GM19025 (cell line): ENCODE results near the gene ABHD1.
"Not testable (repeated sequence)": the region's sequence is repeated elsewhere in the genome, so short reads cannot be mapped to it uniquely, and the experiment has no call there.

Experiments
- ATAC-seq: cut with Tn5 transposase; IDR thresholded peaks from one replicate; pipeline ENCODE4 v1.9.1; 2021; ENCODE audit warnings: mild to moderate bottlenecking, low read depth, moderate library complexity; ENCODE audit not compliant: unreplicated experiment

ABHD1 gene

DNA sequence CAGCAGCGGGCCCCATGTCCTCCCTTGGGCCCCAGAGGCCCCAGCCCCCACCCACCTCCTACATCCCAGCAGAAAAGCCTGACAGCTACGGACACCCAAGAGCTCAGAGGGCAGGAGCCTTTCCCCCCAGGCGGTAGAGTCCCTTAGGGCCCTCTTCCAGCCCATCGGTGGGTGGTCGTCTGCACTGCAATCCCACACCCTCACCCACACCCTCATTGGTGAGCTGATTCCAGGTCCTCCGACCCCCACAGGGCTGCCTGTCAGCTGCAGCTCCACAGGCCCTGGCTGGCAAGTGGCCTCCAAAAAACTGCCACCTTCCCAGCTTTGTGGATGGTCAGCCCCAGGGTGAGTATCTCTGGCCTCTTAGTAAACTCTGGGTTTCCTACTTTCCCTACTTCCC, 35.7 kb downstream of the ABHD1 start:
- no peak for ATAC-seq

DNA sequence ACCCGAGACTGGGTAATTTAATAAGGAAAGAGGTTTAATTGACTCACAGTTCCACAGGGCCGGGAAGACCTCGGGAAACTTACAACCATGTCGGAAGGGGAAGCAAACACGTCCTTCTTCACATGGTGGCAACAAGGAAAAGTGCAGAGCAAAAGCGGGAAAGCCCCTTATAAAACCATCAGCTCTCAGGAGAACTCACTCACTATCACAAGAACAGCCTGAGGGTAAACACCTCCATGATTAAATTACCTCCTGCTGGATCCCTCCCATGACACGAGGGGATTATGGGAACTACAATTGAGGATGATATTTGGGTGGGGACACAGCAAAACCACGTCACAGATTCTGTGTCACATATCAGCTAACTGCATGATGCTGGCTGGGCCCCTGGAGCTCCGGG, 36.6 kb downstream of the ABHD1 start:
- no peak for ATAC-seq

DNA sequence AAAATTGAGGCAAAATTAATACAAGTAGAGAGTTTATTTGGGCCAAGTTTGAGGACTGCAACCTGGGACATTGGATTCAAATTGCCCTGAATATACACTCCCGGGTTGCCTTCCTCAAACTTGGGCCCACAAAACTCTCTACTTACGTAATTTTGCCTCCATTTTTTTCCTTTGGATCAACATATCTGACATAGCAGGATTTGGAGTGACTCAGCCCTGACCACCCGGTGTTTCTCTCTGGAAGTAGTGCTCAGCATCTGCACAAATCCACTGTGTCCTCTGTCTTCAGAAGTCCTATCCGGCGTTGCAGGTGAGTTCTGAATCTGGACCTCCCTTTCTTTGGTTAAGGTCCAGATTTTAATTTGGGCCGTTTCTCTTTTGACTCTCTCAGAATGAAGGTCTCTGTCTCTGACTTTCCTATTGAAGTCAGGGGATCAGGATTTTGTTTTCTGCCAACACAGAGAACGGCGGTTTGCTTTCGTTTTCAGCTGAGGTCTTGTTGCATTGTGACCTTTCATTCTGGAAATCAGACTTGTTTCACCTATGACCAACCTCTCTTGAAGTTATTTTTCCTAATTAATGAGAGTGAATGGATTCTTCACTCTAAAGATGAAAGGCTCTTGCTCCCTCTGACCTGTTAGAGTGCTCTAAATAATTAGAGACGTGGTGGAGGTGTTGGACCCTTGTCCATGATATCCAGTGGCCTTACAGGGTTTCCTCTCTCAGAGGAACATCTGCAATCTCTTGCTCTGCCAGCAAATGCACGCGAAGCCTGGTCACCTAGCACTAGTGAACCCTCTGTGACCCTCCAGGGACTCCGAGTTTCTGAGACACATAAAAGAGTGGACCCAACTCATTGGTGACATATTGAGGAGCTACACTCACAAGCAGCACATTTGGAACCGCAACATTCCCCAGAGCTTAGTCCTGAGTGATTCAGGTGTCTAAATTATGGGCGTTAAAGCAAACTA, 38.8 kb downstream of the ABHD1 start:
- ATAC-seq, result no peak

DNA sequence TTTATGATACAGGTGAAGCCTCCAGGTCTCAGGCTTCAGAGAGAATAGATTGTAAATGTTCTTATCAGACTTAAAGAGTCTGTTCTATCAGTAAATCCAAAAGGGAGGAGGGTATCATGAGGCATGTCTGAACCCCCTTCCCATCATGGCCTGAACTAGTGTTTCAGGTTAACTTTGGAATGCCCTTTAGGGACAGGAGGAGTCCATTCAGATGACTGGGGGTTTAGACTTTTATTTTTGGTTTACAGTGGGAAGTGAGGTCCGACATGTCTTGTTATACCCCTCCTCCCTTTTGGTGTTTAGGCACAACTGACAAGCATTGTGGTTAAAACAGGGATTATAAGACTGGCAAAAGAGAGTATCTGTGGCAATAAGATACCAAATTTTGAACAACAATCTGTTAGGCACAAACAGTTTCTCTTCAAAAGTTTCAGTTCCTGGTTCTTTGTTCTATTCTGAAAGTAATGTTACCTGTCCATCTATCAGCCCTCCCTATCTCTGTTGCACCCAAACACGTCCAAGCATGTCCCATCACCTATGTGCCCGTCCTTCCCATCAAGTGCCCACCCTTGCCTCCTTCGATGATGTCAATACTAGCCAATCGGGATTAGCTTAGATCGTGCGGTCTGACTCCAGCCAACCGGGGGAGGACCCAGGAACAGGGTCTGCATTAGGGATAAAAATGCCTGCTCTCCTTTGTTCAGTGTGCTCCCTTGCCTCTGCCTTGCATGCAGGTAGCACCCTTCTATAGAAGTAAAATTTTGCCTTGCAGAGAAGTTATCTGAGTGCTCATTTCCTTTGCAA, 41.5 kb downstream of the ABHD1 start:
- ATAC-seq, result no peak

DNA sequence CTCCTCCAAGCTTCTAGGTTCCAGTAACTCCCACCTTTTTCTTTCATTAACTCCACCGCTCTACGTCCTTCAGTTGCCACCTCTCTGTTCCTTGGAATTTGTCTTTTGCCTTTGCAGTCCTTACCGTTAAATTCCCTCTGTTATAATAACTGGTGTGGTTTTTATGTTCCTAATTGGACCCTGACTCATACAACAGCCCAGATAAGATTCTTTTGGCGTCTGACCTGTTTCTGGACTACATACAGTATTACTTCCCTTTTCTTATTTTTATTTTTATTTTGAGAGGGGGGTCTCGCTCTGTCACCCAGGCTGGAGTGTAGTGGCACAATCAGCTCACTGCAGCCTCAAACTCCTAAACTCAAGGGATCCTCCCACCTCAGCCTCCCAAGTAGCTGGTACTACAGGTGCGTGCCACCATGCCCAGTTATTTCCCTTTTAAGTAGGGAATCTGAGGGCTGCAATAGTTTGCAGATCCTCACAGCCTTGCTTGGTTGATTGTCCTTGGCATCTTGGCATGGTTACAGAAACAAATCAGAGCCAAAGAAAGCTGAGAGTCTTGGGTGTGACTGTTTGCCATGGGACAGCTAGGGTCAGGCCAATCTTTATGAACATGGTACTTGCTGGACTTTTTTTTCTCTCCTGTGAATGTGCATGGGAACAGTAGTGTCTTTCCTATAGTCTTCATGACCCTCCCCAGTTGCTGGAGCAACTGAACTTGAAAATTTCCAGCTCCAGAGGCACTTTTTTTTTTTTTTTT, 47.1 kb downstream of the ABHD1 start:
- no peak for ATAC-seq

DNA sequence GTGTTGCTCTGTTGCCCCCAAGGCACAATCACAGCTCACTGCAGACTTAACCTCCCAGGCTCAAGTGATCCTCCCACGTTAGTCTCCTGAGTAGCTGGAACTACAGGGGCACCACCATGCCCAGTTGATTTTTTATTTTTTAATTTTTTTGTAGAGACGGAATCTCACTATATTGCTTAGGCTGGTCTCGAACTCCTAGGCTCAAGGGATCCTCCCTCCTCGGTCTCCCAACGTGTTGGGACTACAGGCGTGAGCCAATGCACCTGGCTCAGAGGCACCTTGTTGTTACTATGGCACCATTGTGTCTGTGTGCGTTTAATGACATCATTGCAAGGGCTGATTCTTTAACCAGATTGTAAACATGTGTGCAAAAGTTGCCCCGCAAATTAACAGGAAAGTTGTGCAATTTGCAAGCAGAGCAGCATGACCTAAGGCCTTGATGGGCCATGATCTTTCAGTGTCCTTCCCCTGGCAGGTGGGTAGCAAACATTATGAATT, 47.8 kb downstream of the ABHD1 start:
- ATAC-seq, result no peak

DNA sequence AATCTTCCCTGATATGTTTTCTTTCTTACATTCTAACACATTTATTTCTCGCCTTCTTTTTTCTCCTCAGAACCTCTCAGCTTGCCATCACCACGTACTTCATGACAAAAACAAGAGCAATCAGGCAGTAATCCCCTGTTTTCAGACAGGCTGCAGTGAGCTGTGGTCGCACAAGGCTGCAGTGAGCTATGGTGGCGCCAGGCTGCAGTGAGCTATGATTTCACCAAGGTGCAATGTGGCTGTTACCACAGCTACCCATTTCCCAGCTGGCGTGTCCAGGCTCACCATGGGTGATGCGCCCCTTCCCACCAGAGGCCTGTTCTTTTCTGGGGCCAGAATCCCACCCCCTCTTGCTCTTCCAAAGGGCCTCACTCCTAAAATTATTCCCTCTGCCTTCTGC, 51.0 kb downstream of the ABHD1 start:
- ATAC-seq, result no peak

DNA sequence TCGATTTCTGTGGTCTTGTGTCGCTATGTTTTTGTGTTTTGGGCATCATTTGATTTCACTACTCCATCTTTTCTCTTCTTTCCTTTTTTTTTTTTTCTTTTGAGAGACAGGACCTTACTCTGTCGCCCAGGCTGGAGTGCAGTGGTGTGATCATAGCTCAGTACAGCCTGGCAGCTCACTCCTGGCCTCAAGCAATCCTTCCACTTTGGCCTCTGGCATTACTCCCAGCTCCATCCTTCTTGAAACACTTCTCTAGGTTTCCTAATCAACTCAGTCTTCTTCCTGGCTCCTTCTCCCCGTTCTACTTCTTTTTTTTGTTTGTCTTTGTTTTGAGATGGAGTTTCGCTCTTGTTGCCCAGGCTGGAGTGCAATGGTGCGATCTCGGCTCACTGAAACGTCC, 51.7 kb downstream of the ABHD1 start:
- no peak for ATAC-seq

DNA sequence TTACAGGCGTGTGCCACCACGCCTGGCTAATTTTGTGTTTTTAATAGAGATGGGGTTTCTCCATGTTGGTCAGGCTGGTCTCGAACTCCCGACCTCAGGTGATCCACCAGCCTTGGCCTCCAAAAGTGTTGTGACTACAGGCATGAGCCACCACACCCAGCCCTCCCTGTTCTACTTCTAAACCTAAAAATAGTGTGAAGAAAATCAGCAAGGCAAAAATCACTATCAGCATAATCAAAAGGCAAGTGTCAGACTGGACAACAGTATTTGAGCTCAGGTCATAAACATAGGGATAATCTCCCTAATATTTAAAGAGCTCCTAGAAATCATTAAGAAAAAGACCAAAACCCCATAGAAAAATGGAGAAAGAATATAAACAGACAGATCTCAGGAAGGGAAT, 52.2 kb downstream of the ABHD1 start:
- ATAC-seq, result not testable (repeated sequence)

DNA sequence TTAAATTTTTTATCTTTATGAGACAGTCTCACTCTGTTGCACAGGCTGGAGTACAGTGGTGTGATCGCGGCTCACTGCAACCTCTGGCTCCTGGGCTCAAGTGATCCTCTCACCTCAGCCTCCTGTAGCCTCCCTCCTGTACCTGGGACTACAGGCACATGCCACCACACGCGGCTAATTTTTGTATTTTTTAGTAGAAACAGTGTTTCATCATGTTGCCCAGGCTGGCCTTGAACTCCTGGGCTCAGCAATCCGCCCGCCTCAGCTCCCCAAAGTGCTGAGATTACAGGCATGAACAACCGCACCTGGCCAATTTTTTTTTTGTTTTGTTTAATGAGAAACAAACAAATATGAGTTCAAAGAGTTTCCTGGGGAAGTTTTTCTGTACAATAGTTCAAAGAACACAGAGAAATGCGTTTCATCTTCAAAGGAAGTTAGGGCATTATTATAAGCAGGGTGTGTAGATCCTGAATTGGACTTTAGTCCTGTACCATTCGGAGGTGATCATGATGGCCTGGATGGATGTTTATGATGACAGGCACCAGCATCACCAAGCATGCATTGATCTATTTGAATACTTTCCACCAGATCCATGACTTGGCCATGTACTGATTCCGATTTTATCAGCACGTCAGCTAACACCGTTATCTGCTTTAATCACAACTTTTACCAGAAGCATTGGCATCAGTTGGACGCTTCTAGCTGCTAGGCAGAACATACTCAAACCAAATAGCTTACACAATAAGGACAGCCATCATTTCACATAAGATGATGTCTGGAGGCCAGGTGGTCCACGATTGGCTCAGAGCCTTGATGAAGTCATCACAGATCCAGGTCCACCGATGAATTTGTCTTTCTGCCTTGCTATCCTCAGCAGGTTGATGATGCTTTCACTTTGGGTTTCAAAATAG, 54.1 kb downstream of the ABHD1 start:
- no peak for ATAC-seq

DNA sequence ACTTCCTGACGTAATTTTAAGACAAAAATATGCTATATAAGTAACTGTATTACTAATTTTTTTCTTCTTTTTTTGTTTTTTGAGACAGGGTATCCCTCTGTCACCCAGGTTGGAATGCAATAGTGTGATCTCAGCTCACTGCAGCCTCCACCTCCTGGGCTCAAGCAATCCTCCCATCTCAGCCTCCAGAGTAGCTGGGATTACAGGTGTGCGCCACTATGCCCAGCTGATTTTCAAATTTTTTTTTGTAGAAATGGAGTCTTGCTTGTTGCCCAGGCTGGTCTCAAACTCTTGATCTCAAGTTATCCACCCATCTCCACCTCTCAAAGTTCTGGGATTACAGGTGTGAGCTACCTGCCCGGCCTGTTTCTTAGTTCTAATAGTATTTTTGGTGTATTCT, 54.9 kb downstream of the ABHD1 start:
- ATAC-seq, result no peak

DNA sequence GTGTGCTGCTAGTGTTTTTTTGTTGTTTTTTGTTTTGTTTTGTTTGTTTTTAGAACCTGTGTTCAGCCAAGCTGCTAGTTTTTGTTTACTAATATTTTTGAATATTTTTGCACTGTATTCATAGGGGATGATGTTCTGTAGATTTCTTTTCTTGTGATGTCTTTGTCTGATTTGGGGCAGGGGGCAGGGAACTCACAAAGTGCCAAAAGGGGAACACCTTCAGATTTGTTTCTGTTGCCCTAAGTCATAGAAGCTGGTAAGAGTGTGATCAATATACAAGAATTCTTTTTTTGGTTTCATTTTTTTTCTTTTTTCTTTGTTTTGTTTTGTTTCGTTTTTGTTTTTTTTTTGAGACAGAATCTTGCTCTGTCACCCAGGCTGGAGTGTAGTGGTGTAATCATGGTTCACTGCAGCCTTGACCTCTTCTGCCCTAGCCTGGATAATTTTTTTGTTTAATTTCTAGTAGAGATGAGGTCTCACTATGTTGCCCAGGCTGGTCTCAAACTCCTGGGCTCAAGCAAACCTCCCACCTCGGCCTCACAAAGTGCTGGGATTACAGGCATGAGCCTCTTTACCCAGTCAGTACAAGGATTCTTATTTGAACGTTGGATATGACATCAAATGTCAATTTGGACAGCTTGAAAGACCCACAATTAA, 55.9 kb downstream of the ABHD1 start:
- ATAC-seq, result no peak
